Activated T-cell treated with anti-CD3 and anti-CD28 coated beads for 4 hours (primary cell): Measurements from ENCODE around the gene UBASH3B.

Experiments used
- DNase-seq: peaks from one replicate; pipeline ENCODE4 v3.0.0-alpha.2; 2020

The UBASH3B gene

DNA sequence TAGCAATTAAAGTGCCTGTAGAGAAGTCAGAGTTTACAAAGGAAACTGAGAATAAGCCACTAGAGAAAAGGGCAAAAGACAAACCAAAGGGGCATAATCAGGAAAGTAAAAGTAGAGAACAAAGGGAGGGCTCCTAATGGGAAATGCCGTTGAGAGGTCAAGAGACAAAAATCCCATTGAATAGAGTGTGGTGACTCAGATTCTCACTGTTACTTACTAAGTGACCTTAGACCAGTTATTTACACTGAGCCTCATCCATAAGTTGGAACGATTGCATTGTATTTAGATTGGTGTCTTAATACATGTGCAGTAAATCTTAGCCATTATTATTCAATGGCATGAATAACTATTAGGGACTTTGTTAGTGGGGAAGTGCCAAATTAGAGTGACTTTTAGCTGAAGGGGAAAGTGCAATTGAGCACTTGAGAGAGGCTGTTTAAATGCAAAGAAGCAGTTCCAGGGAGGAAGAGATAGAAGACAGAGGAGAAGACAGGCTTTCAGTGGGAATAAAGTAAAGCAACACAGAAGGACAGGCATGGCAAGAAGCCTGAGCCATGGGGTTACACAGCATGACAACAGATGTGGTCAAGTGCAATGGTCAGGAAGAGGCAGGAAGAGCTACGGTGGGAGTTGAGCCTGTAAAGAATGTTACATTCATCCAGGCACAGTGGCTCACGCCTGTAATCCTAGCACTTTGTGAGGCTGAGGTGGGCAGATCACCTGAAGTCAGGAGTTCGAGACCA is 82.6 kb downstream of the UBASH3B start:
- DNase-seq: no peak

DNA sequence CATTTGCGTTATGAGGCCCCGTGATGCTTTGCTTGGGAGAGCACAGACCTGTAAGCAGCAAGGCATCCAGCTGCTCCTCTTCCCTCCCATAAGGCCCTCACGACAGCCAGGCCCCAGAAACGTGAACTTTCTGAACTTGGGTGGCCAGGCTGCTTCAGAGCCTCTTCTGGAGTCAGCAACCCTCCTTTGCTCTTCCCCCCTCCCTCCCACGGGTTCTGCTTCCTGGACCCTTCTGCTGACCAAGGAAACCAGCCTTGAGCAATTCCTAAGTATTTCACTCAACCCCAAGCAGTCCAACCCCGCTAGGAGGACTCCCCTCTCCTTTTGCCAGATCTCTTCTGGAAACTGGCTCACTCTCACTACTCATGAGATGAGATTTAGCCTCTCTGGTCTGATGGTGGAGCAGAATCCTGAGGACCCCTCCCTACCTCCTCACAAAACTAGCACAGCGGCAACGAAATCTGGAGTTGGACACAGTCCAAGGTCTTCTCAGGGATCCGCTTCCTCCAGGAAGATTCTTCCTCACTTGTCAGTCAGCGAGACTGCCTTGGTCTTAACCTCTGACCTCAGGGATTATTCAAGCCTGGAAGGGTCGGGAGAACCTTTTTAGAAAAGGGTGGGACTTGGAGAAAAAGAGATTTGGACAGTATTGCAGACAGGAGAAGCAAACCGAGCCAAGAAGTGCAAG is 86.2 kb downstream of the UBASH3B start:
- no peak for DNase-seq

DNA sequence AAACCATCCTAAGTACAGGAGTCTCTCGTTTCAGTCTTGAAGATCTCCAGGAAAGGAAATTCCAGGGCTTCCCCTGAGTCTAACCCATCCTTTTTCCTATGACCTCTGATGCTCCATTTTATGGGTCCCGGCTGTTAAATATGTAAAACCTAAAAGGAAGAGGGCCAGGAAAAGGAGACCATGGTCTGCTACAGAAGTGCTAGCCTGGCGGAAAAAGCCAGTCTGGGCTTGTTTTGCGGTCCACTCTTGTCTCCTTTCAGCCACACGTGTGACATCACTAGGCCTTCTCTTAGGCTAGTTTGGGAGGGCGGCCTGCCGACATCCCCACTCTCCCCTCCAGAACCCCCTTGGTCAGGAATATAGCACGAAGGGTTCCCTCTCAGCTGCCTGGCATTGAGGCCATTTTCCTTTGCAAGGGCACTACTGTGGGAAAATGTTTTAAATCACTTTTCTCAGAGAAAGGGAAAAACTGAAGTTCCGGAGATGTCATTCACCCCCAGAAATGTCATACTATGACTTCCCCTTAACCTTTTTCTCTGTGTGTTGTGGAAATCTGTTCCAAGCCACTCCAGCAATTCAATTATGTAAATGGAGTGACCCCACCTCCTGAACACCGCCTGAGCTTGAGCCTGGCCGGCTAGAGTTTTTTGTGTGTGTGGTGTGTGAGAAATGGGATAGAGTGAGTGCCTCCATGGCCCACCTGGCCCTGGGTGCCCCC is 86.9 kb downstream of the UBASH3B start:
- DNase-seq: no peak

- no peak for DNase-seq
Observed at GRCh38 chr11:122743097-122743741, 87.7 kb downstream of the UBASH3B start.

GRCh38 chr11:122743949-122744348 is 88.4 kb downstream of the UBASH3B start:
- peak; percentile 77 for DNase-seq

DNA sequence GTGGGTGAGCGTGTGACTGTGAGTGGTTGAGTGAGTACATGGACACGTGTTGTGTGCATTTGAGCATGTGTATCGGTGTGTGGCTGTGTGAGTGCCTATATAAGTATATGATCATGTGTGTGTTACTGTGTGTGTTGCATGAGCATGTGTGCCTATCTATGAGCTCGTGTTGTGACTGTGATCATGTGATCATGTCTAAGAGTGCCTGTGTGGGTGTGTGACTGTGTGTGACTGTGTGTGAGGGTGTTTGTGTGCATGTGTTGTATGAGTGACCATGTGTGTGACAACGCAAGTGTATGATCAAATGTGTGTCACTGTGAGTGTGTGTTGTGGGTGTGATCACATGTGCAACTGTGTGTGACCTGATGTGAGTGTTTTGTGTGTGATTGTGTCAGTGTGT is 88.8 kb downstream of the UBASH3B start:
- DNase-seq: no peak

DNA sequence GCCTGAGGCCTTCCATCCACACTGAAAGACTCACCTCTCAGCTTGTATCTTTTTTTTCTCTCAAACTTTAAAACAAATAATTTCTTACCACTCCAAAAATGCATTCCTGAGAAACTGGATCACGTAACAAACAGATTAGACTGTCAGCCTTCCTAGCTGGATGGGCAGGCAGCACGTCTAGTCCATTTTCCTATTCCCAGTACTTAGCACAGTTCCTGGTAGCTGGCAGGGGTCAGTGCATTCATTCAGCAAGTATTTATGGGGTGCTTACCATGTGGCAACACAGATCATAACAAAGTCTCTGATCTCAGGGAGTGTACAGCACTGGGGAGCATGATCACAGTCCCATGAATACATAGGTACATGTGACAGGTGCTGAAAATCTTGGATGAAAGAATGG is 89.6 kb downstream of the UBASH3B start:
- no peak for DNase-seq

- peak; percentile 56 for DNase-seq
Observed at GRCh38 chr11:122746050-122746478, 90.5 kb downstream of the UBASH3B start.

DNA sequence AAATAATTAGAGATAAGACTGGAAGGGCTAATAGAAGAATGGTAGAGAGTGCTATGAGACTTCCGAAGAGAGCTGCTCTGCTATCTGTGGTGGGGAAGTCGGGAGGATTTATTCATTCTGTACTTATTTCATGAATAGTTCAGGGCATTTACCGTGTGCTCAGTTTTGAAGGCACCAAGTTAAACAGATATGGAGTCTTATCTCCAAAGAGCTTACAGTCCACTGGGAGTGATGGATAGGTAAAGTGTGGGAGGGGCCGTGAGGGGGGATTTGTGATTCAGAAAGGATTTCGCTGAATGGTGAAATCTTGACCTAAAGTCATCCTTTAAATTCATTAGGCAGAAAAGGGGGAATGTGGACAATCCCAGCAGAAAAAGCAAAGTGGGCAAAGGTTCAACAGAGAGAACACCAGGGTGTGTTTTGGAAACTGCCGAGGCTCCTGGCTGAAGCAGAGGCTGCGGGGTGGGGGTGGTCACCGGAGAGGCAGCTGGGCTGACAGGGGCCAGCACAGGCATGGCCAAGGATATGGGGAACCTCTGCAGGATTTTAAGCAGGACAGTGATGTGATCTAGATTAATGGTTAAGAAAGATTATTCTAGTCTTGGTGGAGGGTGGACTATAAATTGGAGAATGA is 91.2 kb downstream of the UBASH3B start:
- no peak for DNase-seq

DNA sequence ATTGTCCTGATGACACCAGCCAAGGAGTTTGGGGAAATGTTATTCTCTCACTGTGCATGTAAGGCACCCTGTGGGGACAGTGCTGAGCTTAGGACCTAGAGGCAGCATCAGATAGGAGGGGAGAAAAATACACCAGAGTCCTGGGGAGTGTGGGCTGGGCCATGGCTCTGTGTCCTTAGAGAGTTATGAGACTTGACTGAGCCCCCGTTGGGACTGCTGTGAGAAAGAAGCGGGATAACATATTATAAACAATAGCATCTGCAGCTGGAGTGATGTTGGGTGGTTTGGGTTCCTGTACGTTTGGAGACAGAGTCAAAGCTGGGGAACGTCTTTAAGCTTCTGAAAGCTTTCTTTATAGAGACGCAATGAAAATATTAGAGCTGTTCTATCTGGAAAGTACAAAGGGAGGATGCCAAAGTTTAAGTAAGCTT is 91.8 kb downstream of the UBASH3B start:
- no peak for DNase-seq

DNA sequence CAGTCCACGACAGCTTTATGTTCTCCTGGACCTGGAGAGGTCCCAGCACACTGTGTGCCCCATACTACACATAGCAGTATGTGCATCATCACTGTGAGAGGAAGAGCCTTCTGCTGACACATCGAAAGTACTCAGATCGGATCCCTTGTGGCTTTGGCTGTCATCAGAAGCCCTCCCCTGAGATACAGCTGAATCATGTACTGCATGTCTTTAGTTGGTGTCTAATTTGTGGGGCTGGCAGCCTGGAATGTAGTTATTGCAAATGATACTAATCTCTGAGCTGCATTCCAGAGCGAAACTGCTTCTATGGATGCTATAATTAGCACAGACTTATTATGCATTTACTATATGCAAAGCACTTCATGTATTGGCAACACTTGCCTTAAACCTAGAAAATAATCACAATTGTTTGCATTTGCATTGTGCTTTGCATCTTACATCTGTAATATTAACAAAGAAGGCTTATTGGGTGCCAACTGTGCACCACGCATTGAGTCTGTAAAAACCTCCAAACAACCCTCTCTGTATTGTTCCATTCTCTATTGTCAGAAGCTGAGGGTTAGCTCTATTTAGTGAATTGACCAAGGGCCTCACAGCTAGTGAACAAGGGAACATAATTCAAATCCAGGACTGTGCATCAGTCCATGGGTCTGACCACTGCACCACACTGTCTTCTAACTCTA is 93.6 kb downstream of the UBASH3B start:
- DNase-seq: no peak

GRCh38 chr11:122750049-122750448 is 94.5 kb downstream of the UBASH3B start:
- DNase-seq: no peak

DNA sequence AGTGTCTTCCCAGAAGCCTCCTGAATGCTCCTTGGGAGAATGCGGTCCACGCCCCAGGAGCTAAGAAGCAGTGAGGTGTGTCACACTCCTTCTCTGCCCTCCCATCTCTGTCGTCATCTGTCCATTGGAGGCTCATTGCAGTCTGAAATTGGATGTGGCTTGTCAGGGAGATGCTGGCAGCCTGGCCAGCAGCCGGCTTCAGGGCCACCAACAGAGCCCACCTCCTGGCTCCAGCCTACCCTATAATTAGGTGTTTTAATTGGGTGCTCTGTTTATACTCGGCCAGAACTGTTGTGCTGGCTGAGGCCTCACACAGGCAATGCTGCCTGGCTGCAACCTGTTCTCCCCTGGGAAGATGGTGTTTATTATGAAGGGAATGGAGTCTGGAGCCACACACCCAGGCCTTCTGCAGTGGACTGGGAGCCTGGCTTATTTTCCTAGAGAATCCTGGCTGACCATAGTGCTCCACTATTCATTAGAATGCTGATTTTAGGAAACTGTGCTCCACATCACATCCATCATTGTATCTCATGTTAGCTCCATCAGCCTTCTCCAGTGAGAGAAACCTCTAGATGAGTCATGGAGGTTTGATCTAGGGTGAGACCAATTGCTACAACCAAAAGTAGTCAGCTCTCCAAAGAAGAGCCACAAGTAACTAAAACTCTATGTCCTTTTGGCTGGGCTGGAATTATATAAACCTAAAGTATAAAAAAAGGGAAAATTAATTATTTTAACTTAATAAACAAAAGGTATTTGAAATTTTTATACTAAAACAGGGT is 96.0 kb downstream of the UBASH3B start:
- no peak for DNase-seq

DNA sequence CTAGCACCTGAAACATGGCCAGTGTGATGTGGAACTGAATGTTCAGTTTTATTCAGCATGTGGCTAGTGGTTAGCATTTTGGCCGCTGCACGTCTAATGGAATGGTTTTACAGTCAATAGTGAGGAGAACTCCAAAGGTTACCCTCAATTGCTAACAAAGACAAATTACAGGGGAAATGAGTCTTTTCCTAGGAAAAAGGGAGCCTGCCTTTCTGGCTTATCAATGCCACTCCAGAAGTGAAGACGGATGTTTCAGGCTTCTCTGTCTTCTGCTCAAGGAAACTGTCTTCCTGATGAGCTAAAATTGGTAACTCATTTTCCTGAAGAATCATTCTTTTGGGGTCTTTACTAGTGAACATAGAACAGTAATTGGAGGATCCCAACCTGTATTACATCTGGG is 98.5 kb downstream of the UBASH3B start:
- DNase-seq: no peak

GRCh38 chr11:122754553-122755322 is 99.2 kb downstream of the UBASH3B start:
- DNase-seq: peak; percentile 36

DNA sequence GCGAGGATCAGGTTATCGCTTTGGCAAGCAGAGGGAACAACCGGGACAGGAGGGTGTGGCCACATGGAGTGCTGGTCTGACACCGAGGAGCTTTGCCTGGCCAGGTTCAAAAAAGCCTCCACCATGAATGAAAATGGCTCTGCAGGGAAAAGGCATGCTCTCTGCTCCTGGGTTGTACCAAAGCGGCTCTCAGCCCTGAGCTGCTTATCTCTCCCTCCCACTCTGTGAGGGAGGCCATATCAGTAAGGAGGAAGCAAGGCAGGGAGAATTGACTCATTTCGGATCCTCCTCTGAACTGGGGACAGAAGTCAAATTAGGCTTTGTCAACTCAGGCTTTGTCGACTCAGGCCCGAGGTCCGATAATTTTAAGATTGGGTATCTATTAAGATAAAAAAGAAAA is 99.9 kb downstream of the UBASH3B start:
- DNase-seq: no peak

DNA sequence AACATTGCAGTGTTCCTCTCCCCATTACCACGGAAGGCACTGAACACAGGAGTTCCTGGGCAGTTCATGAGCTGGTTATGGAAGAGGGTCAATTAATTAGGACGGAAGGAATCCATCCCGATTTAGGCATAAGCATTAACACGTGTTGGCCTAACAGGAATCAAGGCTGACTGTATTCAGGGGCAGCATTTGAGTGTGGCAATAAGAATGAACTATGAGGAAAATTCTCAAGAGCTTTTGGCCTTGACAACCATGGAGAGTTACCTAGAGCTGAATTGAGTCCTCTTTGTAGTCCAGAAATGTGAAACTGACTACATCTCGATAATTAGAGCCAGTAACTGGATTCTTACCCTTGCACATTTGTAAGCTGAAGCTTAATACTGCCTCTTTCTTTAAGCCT is 100.4 kb downstream of the UBASH3B start:
- no peak for DNase-seq

DNA sequence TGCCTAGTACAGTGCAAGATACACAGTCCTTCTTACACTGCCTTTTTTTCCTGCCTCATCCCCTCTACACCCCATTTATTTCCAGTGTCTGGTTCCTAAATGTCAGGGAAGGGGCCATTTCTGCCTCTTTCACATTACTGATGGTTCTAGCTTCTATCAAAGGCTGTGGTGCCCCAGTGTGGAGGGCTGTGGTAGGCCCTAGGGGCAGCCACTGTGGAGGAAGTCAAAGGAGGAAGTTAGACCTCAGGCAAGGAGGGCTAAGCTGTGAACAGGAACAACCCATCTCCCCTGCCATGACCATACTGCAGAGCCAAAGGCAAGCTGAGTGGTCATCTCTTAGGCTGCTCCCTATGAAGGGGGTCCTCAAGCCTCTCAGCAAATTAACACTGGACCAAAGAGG is 100.9 kb downstream of the UBASH3B start:
- no peak for DNase-seq

DNA sequence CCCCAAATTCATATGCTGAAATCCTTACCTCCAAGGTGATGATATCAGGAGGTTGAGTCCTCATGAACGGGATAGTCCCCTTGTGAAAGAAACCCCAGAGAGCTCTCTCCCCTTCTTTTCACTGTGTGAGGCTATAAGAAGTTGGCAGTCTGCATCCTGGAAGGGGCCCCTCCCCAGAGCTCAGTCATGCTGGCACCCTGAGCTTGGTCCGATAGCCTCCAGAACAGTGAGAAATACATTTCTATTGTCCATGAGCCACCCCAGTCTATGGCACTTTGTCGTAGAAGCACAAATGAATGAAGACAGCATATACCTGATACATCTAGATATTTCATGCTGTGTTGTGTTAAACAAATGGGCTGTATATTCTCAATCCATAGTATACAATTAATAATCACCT is 101.7 kb downstream of the UBASH3B start:
- no peak for DNase-seq

DNA sequence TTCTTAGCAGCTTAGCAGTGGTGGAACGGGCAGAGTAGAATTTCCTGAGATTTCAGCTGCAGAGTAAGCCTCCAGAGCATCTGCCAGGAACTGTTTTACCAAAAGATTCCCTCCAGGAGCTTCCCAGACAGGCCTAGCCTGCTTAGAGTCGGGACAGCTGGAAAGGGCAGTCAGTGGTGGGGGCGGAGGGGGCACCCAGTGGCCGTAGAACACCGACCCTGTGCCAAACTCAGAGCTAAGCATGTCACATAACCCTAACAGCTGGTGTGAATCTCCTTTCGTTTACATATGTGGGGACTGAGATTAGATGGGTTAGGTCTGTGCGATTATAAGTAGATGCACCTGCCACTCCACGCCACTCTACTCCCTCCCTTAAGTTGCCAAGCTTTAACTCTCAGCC is 102.8 kb downstream of the UBASH3B start:
- DNase-seq: no peak

- no peak for DNase-seq
Observed at GRCh38 chr11:122758974-122759373, 103.5 kb downstream of the UBASH3B start.
